GM12891 (cell line): ENCODE data around the gene GCSAM.
A peak's percentile ranks its signal among the peaks of the same experiment; 100 is the strongest.
"Not testable (repeated sequence)": the region's sequence is repeated elsewhere in the genome, so short reads cannot be mapped to it uniquely, and the experiment has no call there.

Experiments used
- DNase-seq: peaks from one replicate; pipeline ENCODE4 v3.0.0; 2011; ENCODE audit warnings: low spot score; ENCODE audit not compliant: insufficient read length
- FAIRE-seq: peaks from 2 replicates; lab custom pipeline; 2011; peaks lifted over from hg19 to GRCh38; lab: Jason Lieb, UNC
- PAX5 ChIP-seq: IDR thresholded peaks from 2 replicates; pipeline ENCODE4 v1.6.1; 2011; ENCODE audit warnings: low read length, moderate library complexity, mild to moderate bottlenecking; ENCODE audit not compliant: insufficient read depth, severe bottlenecking
- POLR2A ChIP-seq: IDR thresholded peaks from 2 replicates; pipeline ENCODE4 v1.6.1; 2011; ENCODE audit warnings: low read depth, low read length, control low read depth
- POLR2AphosphoS5 ChIP-seq: IDR thresholded peaks from 2 replicates; pipeline ENCODE4 v1.6.1; 2011; ENCODE audit warnings: low read depth, low read length, control low read depth
- POU2F2 ChIP-seq: IDR thresholded peaks from 2 replicates; pipeline ENCODE4 v1.6.1; 2011; ENCODE audit warnings: low read depth, mild to moderate bottlenecking, control low read depth, low read length, moderate library complexity
- SPI1 ChIP-seq: IDR thresholded peaks from 2 replicates; pipeline ENCODE4 v1.6.1; 2011; ENCODE audit warnings: low read depth, low read length, control low read depth
- TAF1 ChIP-seq: IDR thresholded peaks from 2 replicates; pipeline ENCODE4 v1.6.1; 2011; ENCODE audit warnings: low read depth, low read length, control low read depth

GCSAM gene

DNA sequence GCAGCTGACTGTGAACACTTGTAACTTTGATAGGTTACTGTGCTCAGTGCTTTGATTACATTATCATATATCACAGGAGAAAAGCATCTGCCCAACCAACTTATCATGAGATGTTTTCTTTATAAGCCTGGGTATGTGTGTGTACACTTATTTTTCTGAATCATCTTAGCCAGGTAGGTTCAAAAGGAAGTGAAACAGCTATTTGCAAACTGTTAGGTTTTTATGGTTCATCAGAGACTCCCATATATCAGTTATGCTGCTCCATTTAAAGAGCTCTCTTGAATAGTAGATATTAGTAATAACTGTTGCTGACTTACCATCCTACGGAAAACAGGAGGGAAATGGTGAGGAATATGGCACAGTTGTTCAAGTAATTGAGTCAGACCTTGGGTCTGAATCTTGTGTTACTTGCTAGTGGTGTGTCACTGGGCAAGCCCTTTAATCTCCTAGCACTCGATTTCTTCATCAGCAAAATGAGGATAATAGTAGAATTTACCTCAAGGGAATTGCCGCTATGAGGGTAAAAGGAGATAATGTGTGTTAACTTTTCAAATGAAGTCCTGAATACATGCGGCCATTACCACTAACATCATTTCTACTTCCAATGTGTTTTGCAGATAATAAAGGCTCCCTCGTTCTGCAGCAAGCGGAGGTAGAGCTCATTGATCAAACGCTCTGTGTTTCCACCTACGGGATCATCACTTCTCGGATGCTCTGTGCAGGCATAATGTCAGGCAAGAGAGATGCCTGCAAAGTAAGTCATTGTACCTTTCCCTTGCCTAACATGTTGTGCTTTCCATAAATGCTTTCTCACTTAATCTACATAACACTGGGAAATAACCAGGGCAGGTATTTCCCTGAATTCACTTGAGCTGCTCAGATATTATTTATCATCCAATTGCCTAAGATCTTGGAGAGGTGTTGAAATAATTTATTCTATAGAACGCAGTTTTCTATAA lies 54.6 kb downstream of the GCSAM start:
- peak; percentile 40 for FAIRE-seq
- TF ChIP-seq SPI1 = peak; percentile 63
- TF ChIP-seq POLR2A = no peak

DNA sequence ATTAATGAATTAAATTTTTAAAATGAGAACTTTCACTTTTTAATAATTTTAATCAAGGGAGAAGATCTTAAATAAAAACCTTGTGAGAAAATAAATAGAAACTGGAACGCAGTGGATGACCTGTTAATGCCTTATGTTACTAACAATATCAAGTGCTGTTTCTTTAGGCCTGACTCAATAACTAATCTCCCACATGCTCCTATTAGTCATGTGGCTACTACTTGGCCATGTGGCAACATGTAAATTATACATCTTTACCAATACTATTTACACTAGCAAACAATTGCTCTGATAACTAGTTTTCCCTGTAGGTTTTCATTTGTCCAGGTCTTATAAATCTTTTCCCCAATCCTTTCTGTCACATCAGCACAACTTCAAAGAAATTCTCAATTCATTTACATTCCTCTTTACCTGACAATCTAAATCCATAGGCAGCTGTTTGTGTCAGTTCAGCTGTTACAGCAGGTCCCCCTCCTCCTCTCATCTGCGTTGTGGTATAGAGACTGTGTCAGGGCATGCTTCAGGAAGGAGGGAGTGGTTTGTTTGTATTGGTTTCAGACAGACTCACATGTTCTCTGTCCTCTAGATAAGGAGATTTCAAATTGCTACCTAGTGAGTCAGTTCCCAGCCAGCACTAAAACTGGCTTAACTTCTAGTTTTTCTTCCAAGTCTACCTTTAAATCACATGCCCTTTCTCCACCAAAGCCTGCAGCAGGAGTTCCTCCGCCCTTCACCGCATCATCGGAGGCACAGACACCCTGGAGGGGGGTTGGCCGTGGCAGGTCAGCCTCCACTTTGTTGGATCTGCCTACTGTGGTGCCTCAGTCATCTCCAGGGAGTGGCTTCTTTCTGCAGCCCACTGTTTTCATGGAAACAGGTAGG lies 58.2 kb downstream of the GCSAM start:
- FAIRE-seq = peak; percentile 26
- TF ChIP-seq SPI1 = no peak
- no peak for TF ChIP-seq POU2F2
- TF ChIP-seq PAX5 = no peak
- no peak for TF ChIP-seq POLR2AphosphoS5
- TF ChIP-seq POLR2A = no peak
- no peak for TF ChIP-seq TAF1
- no peak for DNase-seq

More for the DNA sequence above, 54.6 kb downstream of the GCSAM start:
- DNase-seq = no peak

DNA sequence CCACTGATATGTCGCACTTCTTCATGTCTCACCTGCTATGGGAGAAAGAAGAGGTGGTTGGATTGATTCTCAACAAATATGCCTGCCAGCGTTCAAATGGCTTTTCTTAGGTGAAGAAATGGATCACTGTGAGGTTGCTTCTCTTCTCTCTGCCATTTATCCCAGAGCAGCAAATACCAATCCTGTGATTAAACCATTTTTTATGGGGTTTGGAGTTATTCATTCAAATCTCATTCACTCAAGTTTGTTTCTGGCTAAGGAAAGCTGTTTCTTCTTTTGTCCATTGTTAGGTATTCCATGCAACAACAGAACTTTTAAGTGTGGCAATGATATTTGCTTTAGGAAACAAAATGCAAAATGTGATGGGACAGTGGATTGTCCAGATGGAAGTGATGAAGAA lies 59.0 kb downstream of the GCSAM start:
- DNase-seq (no peak), FAIRE-seq (no peak)
- TF ChIP-seq POU2F2 (no peak), SPI1 (no peak), PAX5 (no peak), TAF1 (no peak), POLR2AphosphoS5 (no peak), POLR2A (no peak)

DNA sequence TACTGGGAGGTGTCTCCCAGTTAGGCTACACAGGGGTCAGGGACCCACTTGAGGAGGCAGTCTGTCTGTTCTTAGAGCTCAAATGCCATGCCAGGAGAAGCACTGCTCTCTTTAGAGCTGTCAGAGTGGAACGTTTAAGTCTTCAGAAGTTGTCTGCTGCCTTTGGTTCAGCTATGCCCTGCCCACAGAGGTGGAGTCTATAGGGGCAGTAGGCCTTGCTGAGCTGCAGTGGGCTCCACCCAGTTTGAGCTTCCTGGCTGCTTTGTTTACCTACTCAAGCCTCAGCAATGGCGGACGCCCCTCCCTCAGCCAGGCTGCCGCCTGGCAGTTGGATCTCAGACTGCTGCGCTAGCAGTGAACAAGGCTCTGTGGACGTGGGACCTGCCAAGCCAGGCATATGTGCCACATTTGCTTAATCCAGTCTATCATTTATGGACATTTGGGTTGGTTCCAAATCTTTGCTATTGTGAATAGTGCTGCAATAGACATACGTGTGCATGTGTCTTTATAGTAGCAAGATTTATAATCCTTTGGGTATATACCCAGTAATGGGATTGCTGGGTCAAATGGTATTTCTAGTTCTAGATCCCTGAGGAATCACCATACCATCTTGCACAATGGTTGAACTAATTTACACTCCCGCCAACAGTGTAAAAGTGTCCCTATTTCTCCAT lies 60.5 kb downstream of the GCSAM start:
- FAIRE-seq, DNase-seq: not testable (repeated sequence)
